ENCODE results near the gene DROSHA. TPM values are rescaled to one million over a fixed set of nuclear protein-coding genes. Genes with fewer than 3 reads are reported as not detected.

Gene DROSHA
- total and polyA plus RNA-seq, 2 donors (not counting 1 experiment from before 2014, with no cell fraction given), result 44.1 to 48.4 TPM

- Histone ChIP-seq H3K4me1 (ENCODE audit: control insufficient read depth, extremely low read depth, insufficient read depth, low read length) (no peaks in the 10 kb centered on the region), H3K4me3 (replicated peaks in 1 of 4; ENCODE audit: control extremely low read depth in 1 of 4, insufficient read depth in 1 of 4, low read depth in 3 of 4, low read length in 4 of 4) (no peak overlapping the region), H3K79me2 (ENCODE audit: control insufficient read depth, insufficient read depth, low read length) (no peaks in the 10 kb centered on the region), H3K4me2 (ENCODE audit: extremely low read depth, insufficient read depth, low read length) (no peak overlapping the region), H3K27ac (ENCODE audit: insufficient read depth, low read length) (no peak overlapping the region), H4K20me1 (ENCODE audit: control insufficient read depth, extremely low read depth, insufficient read depth, low read length) (no peaks in the 10 kb centered on the region), H3K9ac (ENCODE audit: insufficient read depth, low read length) (no peak overlapping the region), H2AFZ (ENCODE audit: low read length) (no peak overlapping the region), H3K9me3 (ENCODE audit: control insufficient read depth, insufficient read depth, low read depth, low read length) (no peaks in the 10 kb centered on the region), H3K36me3 (ENCODE audit: control insufficient read depth, insufficient read depth, low read length) (peaks cover 1% of the 10 kb centered on the region), H3K27me3 (ENCODE audit: control insufficient read depth, insufficient read depth, low read length) (no peaks in the 10 kb centered on the region)
- DNase-seq (ENCODE audit: low read depth in 2 of 2), result peak in 1 of 2 donors; percentile 37
- TF ChIP-seq CTCF (conservative IDR thresholded peaks at IDR 0.05 in 1 of 2, IDR thresholded peaks at IDR 0.05 in 1 of 2; ENCODE audit: low read depth in 1 of 2, low read length in 2 of 2) (no peak), EZH2 (IDR thresholded peaks at IDR 0.05; ENCODE audit: low read length, missing control alignments) (no peak)
Observed at GRCh38 chr5:31459594-31459993, 72.3 kb downstream of the DROSHA start.

- H3K4me2 ChIP-seq (ENCODE audit: extremely low read depth, insufficient read depth, low read length), result no peak overlapping the region
- H3K4me3 ChIP-seq (replicated peaks in 1 of 4; ENCODE audit: control extremely low read depth in 1 of 4, insufficient read depth in 1 of 4, low read depth in 3 of 4, low read length in 4 of 4), result no peak overlapping the region
- H3K36me3 ChIP-seq (ENCODE audit: control insufficient read depth, insufficient read depth, low read length), result no peaks in the 10 kb centered on the region
- DNase-seq (ENCODE audit: low read depth in 2 of 2), result no peak
- no peak overlapping the region for H2AFZ ChIP-seq (ENCODE audit: low read length)
- H3K27ac ChIP-seq (ENCODE audit: insufficient read depth, low read length), result no peak overlapping the region
- H3K79me2 ChIP-seq (ENCODE audit: control insufficient read depth, insufficient read depth, low read length), result no peaks in the 10 kb centered on the region
- no peak overlapping the region for H3K9ac ChIP-seq (ENCODE audit: insufficient read depth, low read length)
- H3K4me1 ChIP-seq (ENCODE audit: control insufficient read depth, extremely low read depth, insufficient read depth, low read length), result no peaks in the 10 kb centered on the region
- no peaks in the 10 kb centered on the region for H4K20me1 ChIP-seq (ENCODE audit: control insufficient read depth, extremely low read depth, insufficient read depth, low read length)
- no peaks in the 10 kb centered on the region for H3K27me3 ChIP-seq (ENCODE audit: control insufficient read depth, insufficient read depth, low read length)
- TF ChIP-seq EZH2 (IDR thresholded peaks at IDR 0.05; ENCODE audit: low read length, missing control alignments) (no peak), CTCF (conservative IDR thresholded peaks at IDR 0.05 in 1 of 2, IDR thresholded peaks at IDR 0.05 in 1 of 2; ENCODE audit: low read depth in 1 of 2, low read length in 2 of 2) (no peak)
- H3K9me3 ChIP-seq (ENCODE audit: control insufficient read depth, insufficient read depth, low read depth, low read length), result no peaks in the 10 kb centered on the region
Observed at GRCh38 chr5:31455172-31455571, 76.7 kb downstream of the DROSHA start.

- Histone ChIP-seq H3K9ac (ENCODE audit: insufficient read depth, low read length) (no peak overlapping the region), H3K4me1 (ENCODE audit: control insufficient read depth, extremely low read depth, insufficient read depth, low read length) (no peaks in the 10 kb centered on the region), H3K4me3 (replicated peaks in 1 of 4; ENCODE audit: control extremely low read depth in 1 of 4, insufficient read depth in 1 of 4, low read depth in 3 of 4, low read length in 4 of 4) (no peak overlapping the region), H4K20me1 (ENCODE audit: control insufficient read depth, extremely low read depth, insufficient read depth, low read length) (no peaks in the 10 kb centered on the region), H3K27ac (ENCODE audit: insufficient read depth, low read length) (no peak overlapping the region), H2AFZ (ENCODE audit: low read length) (no peak overlapping the region), H3K27me3 (ENCODE audit: control insufficient read depth, insufficient read depth, low read length) (no peaks in the 10 kb centered on the region), H3K9me3 (ENCODE audit: control insufficient read depth, insufficient read depth, low read depth, low read length) (no peaks in the 10 kb centered on the region), H3K36me3 (ENCODE audit: control insufficient read depth, insufficient read depth, low read length) (no peaks in the 10 kb centered on the region), H3K4me2 (ENCODE audit: extremely low read depth, insufficient read depth, low read length) (no peak overlapping the region), H3K79me2 (ENCODE audit: control insufficient read depth, insufficient read depth, low read length) (no peaks in the 10 kb centered on the region)
- DNase-seq (ENCODE audit: low read depth in 2 of 2), result no peak
- TF ChIP-seq CTCF (conservative IDR thresholded peaks at IDR 0.05 in 1 of 2, IDR thresholded peaks at IDR 0.05 in 1 of 2; ENCODE audit: low read depth in 1 of 2, low read length in 2 of 2) (no peak), EZH2 (IDR thresholded peaks at IDR 0.05; ENCODE audit: low read length, missing control alignments) (no peak)
Observed at GRCh38 chr5:31453522-31453921, 78.4 kb downstream of the DROSHA start.

Measured in fibroblast of lung (primary cell).